ENCODE measurements around the gene ASIC5. TPM values are rescaled to one million over a fixed set of nuclear protein-coding genes. Genes with fewer than 3 reads are reported as not detected.

ASIC5 gene, protein sequence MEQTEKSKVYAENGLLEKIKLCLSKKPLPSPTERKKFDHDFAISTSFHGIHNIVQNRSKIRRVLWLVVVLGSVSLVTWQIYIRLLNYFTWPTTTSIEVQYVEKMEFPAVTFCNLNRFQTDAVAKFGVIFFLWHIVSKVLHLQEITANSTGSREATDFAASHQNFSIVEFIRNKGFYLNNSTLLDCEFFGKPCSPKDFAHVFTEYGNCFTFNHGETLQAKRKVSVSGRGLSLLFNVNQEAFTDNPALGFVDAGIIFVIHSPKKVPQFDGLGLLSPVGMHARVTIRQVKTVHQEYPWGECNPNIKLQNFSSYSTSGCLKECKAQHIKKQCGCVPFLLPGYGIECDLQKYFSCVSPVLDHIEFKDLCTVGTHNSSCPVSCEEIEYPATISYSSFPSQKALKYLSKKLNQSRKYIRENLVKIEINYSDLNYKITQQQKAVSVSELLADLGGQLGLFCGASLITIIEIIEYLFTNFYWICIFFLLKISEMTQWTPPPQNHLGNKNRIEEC
- not detected for total RNA-seq

DNA sequence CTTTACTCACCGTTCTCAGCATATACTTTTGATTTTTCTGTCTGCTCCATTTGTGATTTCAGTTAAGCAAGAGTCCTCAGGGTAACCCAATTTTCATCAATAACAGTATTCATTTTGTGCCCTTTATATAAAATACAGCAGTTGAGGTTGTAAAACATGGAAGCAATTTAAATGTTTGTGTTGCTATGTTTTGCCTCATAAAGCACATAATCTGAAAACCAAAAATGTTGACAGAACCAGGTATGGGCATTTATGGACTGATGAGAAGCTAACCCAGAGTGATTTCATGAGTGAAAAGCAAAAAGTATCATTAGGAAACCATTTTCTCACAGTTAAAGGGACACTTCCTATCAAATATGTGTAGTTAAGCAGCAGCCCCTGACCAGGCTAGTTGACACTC, at the start of gene ASIC5:
Gene ASIC5 (minus strand): TSS at position 101 of the 400 bp plus-strand sequence. CDS start 51 bp downstream, at position 50.
- Mint-ChIP-seq H3K4me1 (ENCODE audit: low read depth) (no peaks in the 10 kb centered on the region), H3K36me3 (ENCODE audit: low read depth) (no peaks in the 10 kb centered on the region), H3K27me3 (ENCODE audit: low read depth) (no peaks in the 10 kb centered on the region), H3K9me3 (ENCODE audit: insufficient read depth) (no peaks in the 10 kb centered on the region), H3K4me3 (no peak within 1 kb of the TSS), H3K27ac (no peak within 1 kb of the TSS)
- DNase-seq (no peak), ATAC-seq (no peak)
- POLR2A ChIA-PET, result no interaction called here
- CTCF ChIA-PET, result no interaction called here

DNA sequence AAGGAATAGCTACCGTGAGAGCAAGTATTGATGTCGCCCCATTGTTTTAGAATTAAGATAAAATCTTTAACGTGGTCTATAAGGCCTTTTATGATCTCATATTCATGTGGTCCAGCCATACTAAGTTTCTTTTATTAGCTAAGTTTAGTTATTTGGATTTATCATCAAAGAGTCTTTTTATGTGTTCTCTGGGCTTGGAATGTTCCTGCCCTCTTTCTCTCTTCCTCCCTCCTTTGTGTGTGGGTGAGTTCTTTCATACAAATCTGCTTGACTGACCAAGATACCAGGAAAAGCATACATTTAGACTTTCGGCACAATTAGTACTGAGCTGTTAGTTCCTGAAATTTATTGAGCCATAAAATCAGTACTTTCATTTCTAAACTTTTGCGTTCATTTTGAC, 48.7 kb upstream of the ASIC5 start:
- CTCF ChIA-PET, result no interaction called here
- peaks cover 5% of the 10 kb centered on the region for H3K4me1 Mint-ChIP-seq (ENCODE audit: low read depth)
- ATAC-seq, result no peak

DNA sequence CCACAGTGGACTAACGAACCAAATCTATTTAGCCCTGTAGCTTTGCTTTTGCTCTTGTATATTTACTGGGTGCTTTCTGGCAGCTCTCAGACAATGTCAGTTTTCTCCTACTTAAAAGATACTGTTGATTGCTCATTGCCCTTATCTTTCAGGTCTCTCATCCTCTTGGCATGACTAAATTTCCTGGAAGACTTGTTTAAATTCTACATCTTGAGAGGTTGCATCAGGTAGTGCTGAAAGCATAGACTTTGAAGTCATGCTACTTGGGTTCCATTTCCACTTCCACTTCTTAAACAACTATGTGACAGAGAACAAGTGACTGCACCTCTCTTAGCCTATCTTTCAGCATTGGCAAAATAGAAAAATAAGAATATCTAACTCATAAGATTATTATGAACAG, 45.8 kb upstream of the ASIC5 start:
- ChIA-PET POLR2A (no interaction called here), CTCF (no interaction called here)
- H3K4me3 Mint-ChIP-seq, result no peak overlapping the region
- no peaks in the 10 kb centered on the region for H3K9me3 Mint-ChIP-seq (ENCODE audit: insufficient read depth)
- no peaks in the 10 kb centered on the region for H3K36me3 Mint-ChIP-seq (ENCODE audit: low read depth)
- H3K4me1 Mint-ChIP-seq (ENCODE audit: low read depth), result peaks cover 7% of the 10 kb centered on the region
- DNase-seq (no peak), ATAC-seq (no peak)
- no peak overlapping the region for H3K27ac Mint-ChIP-seq
- peaks cover under 1% of the 10 kb centered on the region for H3K27me3 Mint-ChIP-seq (ENCODE audit: low read depth)

More for the DNA sequence above, 48.7 kb upstream of the ASIC5 start:
- POLR2A ChIA-PET, result no interaction called here
- no peaks in the 10 kb centered on the region for H3K36me3 Mint-ChIP-seq (ENCODE audit: low read depth)
- H3K27me3 Mint-ChIP-seq (ENCODE audit: low read depth), result peaks cover 5% of the 10 kb centered on the region
- H3K4me3 Mint-ChIP-seq, result no peak overlapping the region
- H3K9me3 Mint-ChIP-seq (ENCODE audit: insufficient read depth), result no peaks in the 10 kb centered on the region
- no peak for DNase-seq
- H3K27ac Mint-ChIP-seq, result no peak overlapping the region

DNA sequence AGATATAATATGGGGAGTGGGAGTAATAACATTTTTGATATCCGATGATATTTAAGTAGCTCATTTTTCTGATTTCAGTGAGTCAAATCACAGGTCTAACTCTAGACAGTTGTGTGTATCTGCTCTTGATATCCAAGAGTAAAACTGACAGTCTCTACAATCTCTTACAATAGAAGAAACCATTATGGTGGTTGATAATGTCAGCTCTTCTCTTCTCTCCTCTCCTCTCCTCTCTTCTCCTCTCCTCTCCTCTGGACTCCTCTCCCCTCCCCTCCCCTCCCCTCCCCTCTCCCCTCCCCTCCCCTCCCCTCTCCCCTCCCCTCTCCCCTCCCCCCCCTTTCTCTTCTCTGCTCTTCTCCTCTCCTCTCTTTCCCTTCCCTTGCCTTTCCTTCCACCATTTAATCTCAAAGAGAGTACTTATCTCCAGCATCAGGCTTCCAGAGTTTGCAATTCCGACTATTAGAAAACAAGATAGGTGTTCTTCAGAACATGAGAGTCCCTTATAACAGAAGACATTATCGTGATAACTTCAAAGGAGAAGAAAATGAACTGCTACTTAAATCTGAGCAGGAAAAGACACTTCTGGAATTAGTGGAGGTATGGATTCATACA, 43.6 kb upstream of the ASIC5 start:
- Mint-ChIP-seq H3K27ac (no peak overlapping the region), H3K36me3 (ENCODE audit: low read depth) (no peaks in the 10 kb centered on the region), H3K27me3 (ENCODE audit: low read depth) (no peaks in the 10 kb centered on the region), H3K4me3 (no peak overlapping the region), H3K4me1 (ENCODE audit: low read depth) (peaks cover 7% of the 10 kb centered on the region), H3K9me3 (ENCODE audit: insufficient read depth) (no peaks in the 10 kb centered on the region)
- ATAC-seq (no peak), DNase-seq (no peak)
- ChIA-PET POLR2A (no interaction called here), CTCF (interaction anchor here (1.5 kb wide), 1 partner anchor 41 kb away, joined by 3 read pairs; no protein-coding TSS in a partner anchor)

DNA sequence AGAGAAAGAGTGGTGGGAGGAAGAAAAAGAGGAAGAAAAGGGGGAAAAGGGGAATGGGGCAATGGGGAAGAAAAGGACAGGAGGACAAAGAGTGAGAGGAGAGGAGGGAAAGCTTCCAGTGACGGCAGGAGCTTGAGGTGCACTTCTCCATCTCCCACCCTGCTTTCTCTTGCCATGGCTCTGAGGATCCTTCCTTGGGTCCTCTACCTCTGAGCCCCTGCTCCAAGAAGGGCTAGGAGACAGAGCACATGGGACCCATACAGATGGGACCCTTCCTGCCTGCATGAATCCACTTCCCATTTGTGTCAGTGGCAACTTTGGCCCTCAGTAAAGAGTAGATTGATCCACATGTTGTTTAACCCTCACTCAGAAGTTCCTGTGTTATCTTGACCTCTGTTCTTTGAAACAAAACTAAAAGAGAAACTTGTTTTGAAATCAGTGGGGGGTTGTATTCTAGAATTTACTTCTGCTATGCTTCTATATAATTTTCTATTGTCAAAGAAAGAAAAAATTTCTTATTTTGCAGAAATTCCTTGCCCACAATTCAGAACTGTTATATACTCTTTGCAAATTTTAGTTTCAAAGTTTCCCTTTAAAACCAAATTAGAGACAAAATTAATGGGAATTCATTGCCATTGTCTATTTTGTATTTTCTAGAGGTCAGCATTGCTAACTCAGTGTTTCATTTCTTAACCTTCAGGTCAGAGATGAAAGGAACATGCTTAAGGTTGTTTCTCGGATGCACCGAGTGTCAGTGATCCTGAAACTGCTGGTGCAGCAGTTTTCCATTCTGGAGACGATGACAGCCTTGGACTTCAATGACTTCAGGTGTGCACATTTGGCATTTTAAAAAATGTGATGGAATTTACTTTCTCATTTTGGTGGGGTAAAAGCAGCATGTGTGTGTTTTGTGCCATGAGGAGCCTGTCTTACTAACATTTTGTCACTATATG, 42.4 kb upstream of the ASIC5 start:
- H3K27ac Mint-ChIP-seq, result no peak overlapping the region

DNA sequence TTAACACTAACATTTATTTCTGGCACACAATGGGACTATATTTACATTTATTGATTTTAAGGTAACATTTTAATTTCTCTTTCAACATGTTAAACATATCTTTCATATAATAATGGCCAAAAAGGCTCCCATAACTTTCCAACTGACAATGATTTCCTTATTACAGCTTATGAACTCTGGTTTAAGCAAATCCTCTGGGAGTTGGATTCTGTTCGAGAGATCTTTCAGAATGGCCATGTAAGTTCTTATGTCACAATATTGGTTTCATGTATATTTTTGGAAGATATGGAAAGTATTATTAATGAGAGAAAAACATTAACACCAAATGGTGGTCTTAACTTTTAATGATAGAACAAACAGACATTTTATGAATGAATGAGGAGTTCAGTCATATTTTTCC, 41.5 kb upstream of the ASIC5 start:
- Mint-ChIP-seq H3K27ac (no peak overlapping the region), H3K4me1 (ENCODE audit: low read depth) (peaks cover 7% of the 10 kb centered on the region), H3K27me3 (ENCODE audit: low read depth) (no peaks in the 10 kb centered on the region), H3K36me3 (ENCODE audit: low read depth) (no peaks in the 10 kb centered on the region), H3K4me3 (no peak overlapping the region), H3K9me3 (ENCODE audit: insufficient read depth) (no peaks in the 10 kb centered on the region)
- ATAC-seq (no peak), DNase-seq (no peak)
- ChIA-PET CTCF (no interaction called here), POLR2A (no interaction called here)

More for the DNA sequence above, 42.4 kb upstream of the ASIC5 start:
- no peak overlapping the region for H3K4me3 Mint-ChIP-seq
- H3K36me3 Mint-ChIP-seq (ENCODE audit: low read depth), result no peaks in the 10 kb centered on the region
- no peaks in the 10 kb centered on the region for H3K27me3 Mint-ChIP-seq (ENCODE audit: low read depth)
- H3K9me3 Mint-ChIP-seq (ENCODE audit: insufficient read depth), result no peaks in the 10 kb centered on the region
- ATAC-seq (no peak), DNase-seq (no peak)
- POLR2A ChIA-PET, result no interaction called here
- CTCF ChIA-PET, result no interaction called here
- peaks cover 7% of the 10 kb centered on the region for H3K4me1 Mint-ChIP-seq (ENCODE audit: low read depth)

DNA sequence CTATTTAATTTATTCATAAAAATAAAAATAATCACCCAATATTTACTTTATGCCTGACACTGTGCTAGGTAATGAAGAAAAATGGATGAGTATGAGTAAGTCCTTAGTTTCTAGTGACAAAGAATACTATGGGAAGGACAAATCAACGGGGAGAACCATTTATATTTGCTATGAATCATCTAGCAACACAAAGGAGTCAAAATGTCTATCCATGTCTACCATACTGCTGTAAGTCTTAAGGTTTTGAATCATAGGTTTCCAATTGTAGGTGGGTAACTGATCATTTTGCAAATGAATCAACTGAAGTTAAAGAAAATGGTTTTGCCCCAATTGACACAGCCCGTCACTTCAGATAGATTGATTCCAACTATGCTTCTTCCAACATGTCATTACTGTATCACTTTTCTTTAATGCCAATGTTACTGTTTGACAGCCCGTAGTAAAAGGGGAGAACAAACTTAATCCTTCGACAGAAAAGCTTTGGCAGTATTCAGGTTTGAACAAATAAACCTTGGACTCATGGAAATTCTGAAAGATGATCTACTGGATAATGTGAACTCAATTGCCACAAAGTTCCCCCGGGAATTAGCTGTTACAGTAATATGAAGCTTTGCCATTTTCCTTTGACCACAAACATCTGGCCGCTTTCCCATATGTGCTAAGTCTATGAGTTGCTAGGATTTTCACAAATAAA, 40.6 kb upstream of the ASIC5 start:
- no peak for ATAC-seq
- no peak overlapping the region for H3K27ac Mint-ChIP-seq
- H3K4me1 Mint-ChIP-seq (ENCODE audit: low read depth), result peaks cover 2% of the 10 kb centered on the region
- H3K27me3 Mint-ChIP-seq (ENCODE audit: low read depth), result peaks cover 2% of the 10 kb centered on the region
- no peaks in the 10 kb centered on the region for H3K9me3 Mint-ChIP-seq (ENCODE audit: insufficient read depth)
- ChIA-PET CTCF (no interaction called here), POLR2A (no interaction called here)
- no peak for DNase-seq
- no peak overlapping the region for H3K4me3 Mint-ChIP-seq
- no peaks in the 10 kb centered on the region for H3K36me3 Mint-ChIP-seq (ENCODE audit: low read depth)

DNA sequence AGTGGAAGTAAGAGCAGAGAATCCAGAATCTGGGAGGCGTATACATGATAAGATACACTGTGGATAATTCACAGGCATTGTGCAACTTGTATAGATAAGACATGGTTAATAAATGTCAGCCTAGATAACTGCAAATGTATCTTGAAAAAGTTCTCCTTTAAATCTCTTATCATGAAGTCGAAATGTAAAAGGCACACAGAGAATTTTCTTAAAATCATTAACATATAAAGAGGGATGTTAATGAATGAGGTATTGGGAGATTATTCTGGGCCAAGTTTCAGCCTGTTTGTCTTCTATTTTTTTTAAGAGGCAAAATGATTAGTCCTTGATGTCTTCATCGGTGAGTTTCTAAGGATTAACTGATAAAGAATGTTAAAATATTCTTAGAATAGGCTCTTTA, 38.3 kb upstream of the ASIC5 start:
- DNase-seq, result no peak
- POLR2A ChIA-PET, result no interaction called here
- ATAC-seq, result no peak
- H3K4me3 Mint-ChIP-seq, result no peak overlapping the region
- H3K27me3 Mint-ChIP-seq (ENCODE audit: low read depth), result peaks cover 2% of the 10 kb centered on the region
- no peaks in the 10 kb centered on the region for H3K36me3 Mint-ChIP-seq (ENCODE audit: low read depth)
- H3K4me1 Mint-ChIP-seq (ENCODE audit: low read depth), result peaks cover 2% of the 10 kb centered on the region
- H3K27ac Mint-ChIP-seq, result no peak overlapping the region
- CTCF ChIA-PET, result no interaction called here
- H3K9me3 Mint-ChIP-seq (ENCODE audit: insufficient read depth), result no peaks in the 10 kb centered on the region

DNA sequence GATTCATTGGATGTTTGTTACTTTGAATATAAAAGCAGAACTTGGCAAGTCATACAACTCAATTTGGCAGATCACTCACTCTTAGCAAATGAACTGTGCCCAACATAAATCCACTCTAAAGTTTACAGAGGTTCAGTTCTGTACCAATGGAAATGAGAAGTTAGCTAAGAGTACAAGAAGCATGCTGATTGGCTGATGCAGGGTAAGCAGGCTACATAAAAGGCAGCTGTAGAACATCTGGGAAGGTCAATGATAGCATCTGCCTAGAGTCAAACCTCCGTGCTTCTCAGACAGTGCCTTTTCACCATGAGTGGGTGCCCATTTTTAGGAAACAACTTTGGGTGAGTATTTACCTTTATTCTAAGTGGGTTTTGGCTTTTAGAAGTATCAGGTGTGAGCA, 37.4 kb upstream of the ASIC5 start, which contains the start of gene TDO2:
Gene TDO2 (plus strand): TSS at position 244 of the 400 bp plus-strand sequence. CDS start 63 bp downstream, at position 307.
- Mint-ChIP-seq H3K4me1 (ENCODE audit: low read depth) (no peaks in the 10 kb centered on the region), H3K27ac (no peak within 1 kb of the TSS), H3K9me3 (ENCODE audit: insufficient read depth) (no peaks in the 10 kb centered on the region), H3K36me3 (ENCODE audit: low read depth) (no peaks in the 10 kb centered on the region), H3K4me3 (no peak within 1 kb of the TSS), H3K27me3 (ENCODE audit: low read depth) (peaks cover 2% of the 10 kb centered on the region)
- DNase-seq (no peak), ATAC-seq (no peak)
- CTCF ChIA-PET, result no interaction called here
- POLR2A ChIA-PET, result no interaction called here

DNA sequence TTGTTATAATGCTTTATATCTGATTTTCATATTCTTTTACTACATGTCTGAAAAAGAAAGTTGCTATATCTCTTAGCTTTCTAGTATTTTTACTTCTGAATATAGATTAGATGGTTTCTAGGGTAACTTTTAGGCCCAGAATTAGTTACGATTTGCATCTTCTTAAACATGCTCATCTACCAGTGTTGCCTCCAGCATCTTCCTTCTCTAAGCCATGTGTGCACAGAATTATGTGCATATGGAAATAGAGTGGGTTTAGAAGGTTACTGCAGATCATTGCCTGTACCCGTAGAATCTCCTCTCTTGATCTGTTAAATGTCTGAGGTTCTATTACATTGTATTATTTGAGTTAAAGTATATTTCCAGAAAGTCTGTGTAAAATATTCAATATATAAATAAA, 34.9 kb upstream of the ASIC5 start:
- Mint-ChIP-seq H3K36me3 (ENCODE audit: low read depth) (no peaks in the 10 kb centered on the region), H3K27me3 (ENCODE audit: low read depth) (peaks cover 2% of the 10 kb centered on the region), H3K27ac (no peak overlapping the region), H3K9me3 (ENCODE audit: insufficient read depth) (no peaks in the 10 kb centered on the region), H3K4me1 (ENCODE audit: low read depth) (no peaks in the 10 kb centered on the region), H3K4me3 (no peak overlapping the region)
- POLR2A ChIA-PET, result no interaction called here
- no peak for ATAC-seq
- CTCF ChIA-PET, result no interaction called here
- no peak for DNase-seq

DNA sequence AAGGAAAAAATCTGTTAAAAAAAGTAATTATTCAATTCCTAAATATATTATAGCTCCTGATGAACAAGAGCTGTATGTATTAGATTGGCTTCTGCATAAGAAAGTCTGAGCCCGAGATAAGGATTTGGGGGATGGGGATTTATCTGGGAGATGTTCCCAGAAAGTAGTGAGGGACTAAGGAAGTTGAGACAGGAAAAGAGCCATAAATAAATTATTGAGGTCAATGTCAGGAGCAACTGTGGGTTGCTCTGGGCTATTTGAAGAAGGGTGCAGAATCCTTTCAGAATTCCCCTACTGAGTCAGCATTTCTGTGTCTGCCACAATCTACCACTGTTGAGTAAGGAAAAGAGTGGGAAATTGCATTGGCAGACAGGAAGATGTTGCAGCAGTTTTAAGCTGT, 34.3 kb upstream of the ASIC5 start:
- ChIA-PET POLR2A (no interaction called here), CTCF (no interaction called here)
- DNase-seq (no peak), ATAC-seq (no peak)
- peaks cover 2% of the 10 kb centered on the region for H3K27me3 Mint-ChIP-seq (ENCODE audit: low read depth)
- no peak overlapping the region for H3K4me3 Mint-ChIP-seq
- H3K4me1 Mint-ChIP-seq (ENCODE audit: low read depth), result no peaks in the 10 kb centered on the region
- no peaks in the 10 kb centered on the region for H3K9me3 Mint-ChIP-seq (ENCODE audit: insufficient read depth)
- no peaks in the 10 kb centered on the region for H3K36me3 Mint-ChIP-seq (ENCODE audit: low read depth)
- H3K27ac Mint-ChIP-seq, result no peak overlapping the region
